HepG2 (cell line): ENCODE results near the gene CCZ1B. TPM values are rescaled to one million over a fixed set of nuclear protein-coding genes. Genes with fewer than 3 reads are reported as not detected.

Experiments used
- ARID4A ChIP-seq: sonication (generic); formaldehyde crosslinking; IDR thresholded peaks from 2 replicates; pipeline ENCODE4 v1.5.0; 2020; ENCODE audit warnings: mild to moderate bottlenecking, missing genetic modification reagents, borderline replicate concordance
- CBX5 ChIP-seq: sonication (generic); formaldehyde crosslinking; IDR thresholded peaks from 2 replicates; pipeline ENCODE4 v1.4.0; 2020; ENCODE audit warnings: missing genetic modification reagents, borderline replicate concordance
- CREB1 ChIP-seq, 2 experiments: fragments of 450-650 bp in 1 of 2; IDR thresholded peaks; 2 replicates each; pipeline ENCODE4 v1.6.1; 2016 to 2017; ENCODE audit warnings: control low read depth in 1 of 2, mild to moderate bottlenecking in 1 of 2, missing compliant biosample characterization in 1 of 2, missing genetic modification characterization in 1 of 2
- ELF1 ChIP-seq: sonication (generic); formaldehyde crosslinking; IDR thresholded peaks from 2 replicates; pipeline ENCODE4 v1.4.0; 2020; ENCODE audit warnings: missing genetic modification reagents
- ELF3 ChIP-seq: IDR thresholded peaks from 2 replicates; pipeline ENCODE4 v1.6.1; 2016; ENCODE audit warnings: missing genetic modification reagents, missing compliant biosample characterization
- FOXA3 ChIP-seq: IDR thresholded peaks from 2 replicates; pipeline ENCODE4 v1.6.1; 2016; ENCODE audit warnings: missing genetic modification reagents, missing compliant biosample characterization
- ISL2 ChIP-seq: sonication (generic); formaldehyde crosslinking; IDR thresholded peaks from 2 replicates; pipeline ENCODE4 v1.5.0; 2020; ENCODE audit warnings: missing genetic modification reagents
- KDM3A ChIP-seq: IDR thresholded peaks from 2 replicates; pipeline ENCODE4 v1.6.1; 2018; ENCODE audit warnings: low read depth, missing compliant biosample characterization
- KMT2B ChIP-seq: IDR thresholded peaks from 2 replicates; pipeline ENCODE4 v1.6.1; 2016; ENCODE audit warnings: missing genetic modification reagents, missing compliant biosample characterization
- NFYC ChIP-seq: IDR thresholded peaks from 2 replicates; pipeline ENCODE4 v1.6.1; 2016; ENCODE audit warnings: missing genetic modification reagents, missing compliant biosample characterization
- NR2C2 ChIP-seq: sonication (generic); formaldehyde crosslinking; IDR thresholded peaks from 2 replicates; pipeline ENCODE4 v1.4.0; 2020; ENCODE audit warnings: missing genetic modification reagents, mild to moderate bottlenecking, moderate library complexity, borderline replicate concordance
- POLR2A ChIP-seq, 2 experiments: IDR thresholded peaks; 2 replicates each; pipeline ENCODE4 v1.6.1; 2011; ENCODE audit warnings: low read depth in 2 of 2, low read length in 2 of 2, mild to moderate bottlenecking in 1 of 2, moderate library complexity in 1 of 2; ENCODE audit not compliant: insufficient read depth in 1 of 2
- POLR2AphosphoS5 ChIP-seq: IDR thresholded peaks from 2 replicates; pipeline ENCODE4 v1.6.1; 2012; ENCODE audit warnings: low read depth, low read length
- POLR2G ChIP-seq: fragments of 200-400 bp; formaldehyde crosslinking; IDR thresholded peaks from 2 replicates; pipeline ENCODE4 v1.6.1; 2018; ENCODE audit warnings: mild to moderate bottlenecking, low read depth, low read length, moderate library complexity
- RAD21 ChIP-seq: fragments of 450-650 bp; formaldehyde crosslinking; IDR thresholded peaks from 2 replicates; pipeline ENCODE4 v1.5.0; 2020; ENCODE audit warnings: mild to moderate bottlenecking
- SPEN ChIP-seq: sonication (generic); formaldehyde crosslinking; IDR thresholded peaks from 2 replicates; pipeline ENCODE4 v1.5.1; 2020; ENCODE audit warnings: low read depth, mild to moderate bottlenecking, missing genetic modification reagents
- THAP9 ChIP-seq: sonication (generic); formaldehyde crosslinking; IDR thresholded peaks from 2 replicates; pipeline ENCODE4; 2020; ENCODE audit warnings: missing genetic modification reagents, mild to moderate bottlenecking, borderline replicate concordance
- YEATS4 ChIP-seq: sonication (generic); formaldehyde crosslinking; IDR thresholded peaks from 2 replicates; pipeline ENCODE4 v1.4.0; 2020; ENCODE audit warnings: missing genetic modification reagents, borderline replicate concordance
- ZBTB33 ChIP-seq: sonication (generic); formaldehyde crosslinking; IDR thresholded peaks from 2 replicates; pipeline ENCODE4 v1.4.0; 2020; ENCODE audit warnings: missing genetic modification reagents
- ZFY ChIP-seq: sonication (generic); formaldehyde crosslinking; IDR thresholded peaks from 2 replicates; pipeline ENCODE4 v1.4.0; 2020; ENCODE audit warnings: missing genetic modification reagents
- ZNF792 ChIP-seq: IDR thresholded peaks from 2 replicates; pipeline ENCODE4 v1.6.1; 2016
- ZSCAN9 ChIP-seq: IDR thresholded peaks from 2 replicates; pipeline ENCODE4 v1.6.1; 2016; ENCODE audit warnings: borderline replicate concordance
- polyA plus RNA-seq, 8 experiments: library from polyadenylated mRNA; depleted of rRNA in 3 of 8; stranded (reverse) in 7 of 8; unstranded in 1 of 8; fragments of >200 nt; fragmentation: Illumina TruSeq in 4 of 8; extraction: Trizol in 4 of 8; gene quantifications; 2 replicates each; pipeline versions ENCODE4 v1.2.1 to v1.2.3, GENCODE V29; 2011 to 2016; ENCODE audit warnings: low read depth in 4 of 8, missing spikeins in 1 of 8, mixed read lengths in 1 of 8; ENCODE audit not compliant: insufficient read depth in 1 of 8
- total RNA-seq, 5 experiments: library from RNA; depleted of rRNA; stranded (reverse); fragments of >200 nt; fragmentation: Illumina TruSeq; extraction: Trizol; gene quantifications; 2 replicates each; pipeline ENCODE4 v1.2.3, GENCODE V29; 2016; ENCODE audit warnings: low read depth in 1 of 5

CCZ1B gene
- total and polyA plus RNA-seq, 2 of the 13 experiments (the other 11 are each of a cell fraction or from before 2014, with no cell fraction given), result 24.4 to 50.0 TPM

GRCh38 chr7:6826151-6826550 lies at the start of gene CCZ1B (continued):
- peak; percentile 34; the same call in 1 of the 2 replicates for TF ChIP-seq ARID4A (CRISPR knock-in tag)
- 0 out of 2 replicates have a peak, but pooled peaks have one; percentile 25 for TF ChIP-seq RAD21 (CRISPR knock-in tag)
- peak; percentile 92 for TF ChIP-seq KMT2B (CRISPR knock-in tag)
- 0 out of 2 replicates have a peak, but pooled peaks have one; percentile 53 for TF ChIP-seq KDM3A
- TF ChIP-seq SPEN (CRISPR knock-in tag), result peak; percentile 37; the same call in 1 of the 2 replicates
- 0 out of 2 replicates have a peak, but pooled peaks have one; percentile 19 for TF ChIP-seq ISL2
- TF ChIP-seq NFYC (CRISPR knock-in tag), result 0 out of 2 replicates have a peak, but pooled peaks have one; percentile 12
- peak; percentile 27 to 49; a peak in 1 of 4 replicates for TF ChIP-seq POLR2A (IDR thresholded peaks at IDR 0.05; ENCODE audit: insufficient read depth in 1 of 2, low read depth in 2 of 2, low read length in 2 of 2)
- TF ChIP-seq POLR2AphosphoS5, result peak; percentile 68
- TF ChIP-seq FOXA3 (CRISPR knock-in tag), result peak; percentile 47; the same call in 1 of the 2 replicates
- TF ChIP-seq ZNF792 (CRISPR knock-in tag), result 0 out of 2 replicates have a peak, but pooled peaks have one; percentile 49
- peak; percentile 56; the same call in 1 of the 2 replicates for TF ChIP-seq CBX5 (CRISPR knock-in tag)
- peak; percentile 76 for TF ChIP-seq ZFY (CRISPR knock-in tag)
- peak; percentile 97 for TF ChIP-seq NR2C2 (CRISPR knock-in tag)
- peak; percentile 75 for TF ChIP-seq ELF3 (CRISPR knock-in tag)
- peak; percentile 22; the same call in 1 of the 2 replicates for TF ChIP-seq CREB1 (IDR thresholded peaks at IDR 0.05)
- peak; percentile 75 for TF ChIP-seq CREB1 (CRISPR knock-in tag; IDR thresholded peaks at IDR 0.05)
- peak; percentile 44; the same call in 1 of the 2 replicates for TF ChIP-seq ZBTB33 (CRISPR knock-in tag)
- 0 out of 2 replicates have a peak, but pooled peaks have one; percentile 53 for TF ChIP-seq ZSCAN9
- peak; percentile 92 for TF ChIP-seq ELF1 (CRISPR knock-in tag)
- peak; percentile 79 for TF ChIP-seq POLR2G
- 0 out of 2 replicates have a peak, but pooled peaks have one; percentile 32 for TF ChIP-seq YEATS4 (CRISPR knock-in tag)
- TF ChIP-seq THAP9 (CRISPR knock-in tag), result 0 out of 2 replicates have a peak, but pooled peaks have one; percentile 55
